ENCODE measurements around the gene PLAC8L1.

The PLAC8L1 gene

GRCh38 chr5:146040527-146040926 lies 64.8 kb downstream of the PLAC8L1 start:
- DNase-seq = no peak

- DNase-seq = no peak
These were observed 66.0 kb downstream of the PLAC8L1 start for GRCh38 chr5:146039420-146039819.

- DNase-seq = no peak
These were observed 70.8 kb downstream of the PLAC8L1 start for GRCh38 chr5:146034605-146035004.

Measured in GOT3 (cell line).